Ureter (tissue), 1 donor: ENCODE data around the gene FAM120B. TPM values are rescaled to one million over a fixed set of nuclear protein-coding genes. Genes with fewer than 3 reads are reported as not detected.
A peak's percentile ranks its signal among the peaks of the same experiment; 100 is the strongest.

Experiments
- DNase-seq: peaks from one replicate; pipeline ENCODE4 v3.0.0-alpha.2; 2020; ENCODE audit warnings: low spot score
- total RNA-seq: library from RNA; stranded (reverse); gene quantifications from one replicate; pipeline ENCODE4 v1.2.4, GENCODE V29; 2023
- donor health status: DM: yes; HTN: yes; CAD: no.

FAM120B gene
- total RNA-seq, 1 donor from 2014 or later: 54.5 TPM

DNA sequence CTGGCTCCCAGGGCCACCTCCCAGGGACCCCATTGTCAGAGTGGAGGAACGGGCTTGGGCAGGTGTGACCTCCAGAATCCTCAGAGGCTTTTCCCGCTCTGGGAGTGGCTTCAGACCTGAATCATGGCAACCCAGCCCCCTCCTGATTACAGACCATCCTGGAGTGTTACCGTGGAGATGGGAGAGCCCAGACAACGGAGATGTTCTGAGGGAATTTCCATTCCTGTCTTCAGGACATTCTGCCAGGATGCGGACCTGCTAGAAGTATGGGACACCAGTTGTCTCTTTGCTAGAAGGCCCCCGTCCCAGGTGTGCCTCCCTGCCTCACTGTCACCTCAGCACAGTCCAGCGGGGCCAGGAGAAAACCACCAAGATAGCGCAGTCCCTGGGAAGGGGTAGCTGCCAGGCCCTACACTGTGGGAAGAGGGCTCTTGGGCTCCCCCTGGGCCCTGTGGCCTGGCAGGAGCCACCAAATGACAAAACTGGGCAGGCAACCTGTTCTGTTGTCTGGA is 136.6 kb downstream of the FAM120B start:
- DNase-seq: no peak

DNA sequence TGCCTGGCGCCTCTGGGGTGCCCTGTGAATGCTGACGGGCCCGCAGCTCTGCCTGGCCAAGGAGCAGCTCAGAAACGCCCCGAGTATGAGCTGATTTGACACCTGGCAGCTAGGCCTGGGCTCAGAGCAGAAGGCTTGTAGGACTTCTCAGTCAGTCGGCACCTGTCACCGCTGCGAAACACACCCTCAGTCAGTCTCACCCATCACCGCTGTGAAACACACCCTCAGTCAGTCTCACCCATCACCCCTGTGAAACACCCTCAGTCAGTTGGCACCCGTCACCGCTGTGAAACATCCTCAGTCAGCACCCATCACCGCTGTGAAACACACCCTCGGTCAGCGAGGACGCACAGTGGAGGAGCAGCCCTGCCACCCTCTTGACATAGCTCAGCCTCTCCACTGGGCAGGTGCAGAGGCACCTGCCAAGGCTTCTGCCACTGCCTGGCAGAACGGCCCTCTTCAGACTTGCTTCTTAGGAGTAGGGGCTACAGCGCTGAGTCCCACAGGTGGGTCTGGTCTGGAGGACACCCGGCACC is 137.6 kb downstream of the FAM120B start:
- peak; percentile 24 for DNase-seq

DNA sequence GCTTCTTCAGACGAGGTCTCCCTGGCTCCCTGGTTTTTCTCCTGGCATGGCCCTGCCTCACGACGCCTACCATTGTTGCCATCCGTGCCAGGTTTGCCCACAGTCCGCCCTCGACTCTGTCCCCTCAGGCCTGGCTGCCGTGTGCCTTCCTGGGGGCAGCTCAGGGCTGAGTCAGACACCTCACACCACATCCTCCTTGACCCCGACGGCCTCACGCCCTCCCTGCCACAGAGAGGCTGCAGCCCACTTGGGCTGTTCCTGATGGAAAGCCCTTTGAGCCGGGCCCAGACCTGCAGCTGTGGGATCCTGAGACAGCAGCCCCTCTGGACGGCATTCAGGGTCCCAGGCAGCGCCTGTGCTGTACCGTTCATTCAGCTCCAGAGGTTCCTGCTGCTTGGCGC is 138.3 kb downstream of the FAM120B start:
- no peak for DNase-seq

DNA sequence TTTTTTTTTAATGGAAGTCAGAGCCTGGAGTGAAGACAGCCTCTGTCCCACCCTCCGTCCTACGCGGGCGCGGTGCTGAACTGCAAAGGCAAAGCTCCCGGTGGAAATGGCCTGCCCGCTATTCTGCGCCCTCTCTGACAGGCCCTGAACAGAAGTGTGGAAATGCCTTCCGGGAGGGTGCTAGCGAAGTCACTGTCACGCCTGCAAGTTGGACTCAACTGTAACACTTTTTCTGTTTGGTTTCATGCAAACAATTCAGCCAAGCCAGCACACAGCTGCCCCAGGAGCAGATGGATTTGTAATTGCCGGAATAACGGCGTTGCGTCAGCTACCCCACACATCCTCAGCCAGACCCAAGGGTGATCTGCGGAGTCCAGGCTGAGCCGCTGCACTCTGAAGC is 138.9 kb downstream of the FAM120B start:
- no peak for DNase-seq

DNA sequence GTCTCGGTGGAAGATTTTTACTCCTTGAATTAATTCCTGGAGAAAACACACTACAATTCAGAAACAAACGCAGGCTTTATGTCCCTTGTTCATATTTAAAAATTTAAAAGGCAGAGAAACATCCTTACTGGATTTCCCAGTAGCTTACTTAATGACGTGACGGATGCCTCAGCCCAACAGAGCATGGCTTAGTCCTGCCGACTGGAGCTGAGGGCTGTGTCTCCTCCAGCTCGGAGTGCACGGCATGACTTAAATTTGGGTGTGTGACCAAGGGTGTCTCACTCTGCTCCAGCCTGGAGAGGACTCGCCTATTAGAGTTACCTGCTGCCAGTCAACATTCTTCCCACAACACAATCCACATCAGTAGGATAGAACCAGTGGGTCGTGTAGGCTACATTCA is 139.4 kb downstream of the FAM120B start:
- no peak for DNase-seq

DNA sequence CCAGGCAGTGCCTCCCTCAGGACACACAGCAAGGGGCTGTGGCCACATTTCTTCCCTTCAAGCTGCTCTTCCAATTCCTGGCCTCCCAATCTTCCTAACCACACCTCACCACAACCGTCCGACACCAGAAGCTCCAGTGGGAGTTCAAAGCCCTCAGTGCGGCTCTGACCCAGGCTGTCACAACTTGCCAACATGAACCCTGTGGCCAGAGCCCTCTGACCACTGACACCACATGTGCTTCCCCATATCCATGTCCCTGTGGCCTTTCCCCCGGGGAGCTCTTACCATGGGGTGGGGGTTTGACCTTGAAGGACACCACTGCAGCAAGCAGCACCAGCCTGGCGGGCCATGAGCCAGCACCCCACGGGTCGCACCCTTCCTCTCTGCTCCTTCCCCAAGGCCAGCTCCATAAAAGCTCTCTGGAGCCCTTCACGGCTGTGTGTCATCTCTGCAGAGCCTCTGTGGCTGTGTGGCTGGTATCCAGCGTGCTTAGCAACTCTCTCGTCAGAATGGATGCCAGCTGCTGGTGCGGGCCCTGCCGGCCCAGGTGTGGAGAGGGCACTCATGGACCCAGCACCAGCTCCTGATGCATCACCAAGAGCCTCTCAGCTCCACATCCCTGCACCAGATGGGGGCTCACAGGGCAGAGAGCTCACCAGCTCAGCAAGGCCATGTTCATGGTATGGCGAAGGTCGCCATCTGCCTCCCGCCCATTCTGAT is 140.4 kb downstream of the FAM120B start:
- no peak for DNase-seq

DNA sequence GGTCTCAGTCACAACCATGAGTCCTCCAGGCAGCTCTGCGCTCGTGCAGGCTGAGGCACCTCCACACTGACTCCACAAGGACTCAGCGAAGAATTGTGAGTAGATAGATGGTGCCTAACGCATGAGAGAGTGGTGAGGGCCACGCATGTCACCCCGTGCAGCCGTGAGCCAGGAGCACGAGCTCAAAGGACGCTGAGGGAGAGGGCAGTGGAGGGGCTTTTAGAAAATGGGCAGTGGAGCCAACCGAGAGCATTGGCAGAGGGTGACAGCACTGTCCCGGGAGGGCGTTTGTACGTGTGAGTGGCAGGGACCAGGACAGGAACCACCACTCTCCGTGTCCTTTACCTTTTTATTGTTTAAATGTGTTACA is 141.0 kb downstream of the FAM120B start:
- no peak for DNase-seq

DNA sequence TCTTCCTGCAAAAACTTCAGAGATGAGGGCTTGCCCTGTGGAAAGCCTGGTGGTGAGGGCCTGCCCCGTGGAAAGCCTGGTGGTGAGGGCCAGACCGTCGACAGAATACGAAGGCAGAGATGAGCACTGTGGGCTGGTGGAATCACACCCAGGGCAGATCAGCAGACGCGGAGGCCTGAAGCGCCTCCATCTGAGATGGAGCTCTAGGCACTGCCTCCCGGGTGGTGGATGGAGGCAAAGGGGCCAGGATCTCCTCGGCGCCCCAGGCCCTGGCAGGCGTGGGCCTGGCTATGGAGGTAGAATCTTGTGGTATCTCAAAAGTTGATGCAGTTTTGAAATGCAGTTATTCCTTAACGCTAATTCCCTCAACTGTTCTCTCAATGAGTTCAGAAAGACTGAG is 141.8 kb downstream of the FAM120B start:
- DNase-seq: no peak

DNA sequence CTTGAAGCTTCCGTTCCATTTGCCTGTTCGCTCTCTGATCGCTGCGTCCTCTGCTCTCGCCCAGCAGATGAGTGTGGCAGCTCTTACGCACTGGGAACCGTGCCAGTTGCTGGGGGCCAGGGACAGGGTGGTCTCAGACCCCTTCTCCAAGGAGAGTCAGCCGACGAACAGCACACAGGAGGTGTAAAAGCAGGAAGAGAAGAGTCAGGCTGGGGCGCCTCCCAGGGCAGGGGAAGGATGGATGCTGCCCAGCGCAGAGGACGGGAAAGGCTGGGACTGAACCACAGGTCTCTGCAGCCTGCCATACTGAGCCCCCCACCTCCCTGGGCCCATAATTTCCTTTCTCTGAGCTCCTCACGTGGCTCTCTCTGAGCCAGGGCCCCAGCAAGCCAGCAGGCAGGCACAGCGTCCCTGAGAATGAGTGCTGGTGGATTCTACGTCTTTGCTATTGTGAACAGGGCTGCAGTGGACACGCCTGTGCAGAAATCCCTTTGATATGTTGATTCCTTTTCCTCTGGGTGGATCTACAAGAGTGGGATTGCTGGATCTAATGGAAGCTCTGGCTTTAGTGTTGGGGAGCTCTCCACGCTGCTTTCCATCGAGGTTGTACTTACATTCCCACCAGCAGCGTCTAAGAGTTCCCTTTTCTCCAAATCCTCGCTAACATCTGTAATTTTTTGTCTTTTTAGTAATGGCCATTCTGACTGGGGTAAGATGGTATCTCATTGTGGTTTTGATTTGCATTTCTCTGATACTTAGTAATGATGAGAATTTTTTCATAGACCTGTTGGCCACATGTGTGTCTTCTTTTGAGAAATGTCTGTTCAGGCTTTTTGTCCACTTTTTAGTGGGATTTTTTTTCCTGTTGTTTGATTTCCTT is 142.4 kb downstream of the FAM120B start:
- DNase-seq: no peak

DNA sequence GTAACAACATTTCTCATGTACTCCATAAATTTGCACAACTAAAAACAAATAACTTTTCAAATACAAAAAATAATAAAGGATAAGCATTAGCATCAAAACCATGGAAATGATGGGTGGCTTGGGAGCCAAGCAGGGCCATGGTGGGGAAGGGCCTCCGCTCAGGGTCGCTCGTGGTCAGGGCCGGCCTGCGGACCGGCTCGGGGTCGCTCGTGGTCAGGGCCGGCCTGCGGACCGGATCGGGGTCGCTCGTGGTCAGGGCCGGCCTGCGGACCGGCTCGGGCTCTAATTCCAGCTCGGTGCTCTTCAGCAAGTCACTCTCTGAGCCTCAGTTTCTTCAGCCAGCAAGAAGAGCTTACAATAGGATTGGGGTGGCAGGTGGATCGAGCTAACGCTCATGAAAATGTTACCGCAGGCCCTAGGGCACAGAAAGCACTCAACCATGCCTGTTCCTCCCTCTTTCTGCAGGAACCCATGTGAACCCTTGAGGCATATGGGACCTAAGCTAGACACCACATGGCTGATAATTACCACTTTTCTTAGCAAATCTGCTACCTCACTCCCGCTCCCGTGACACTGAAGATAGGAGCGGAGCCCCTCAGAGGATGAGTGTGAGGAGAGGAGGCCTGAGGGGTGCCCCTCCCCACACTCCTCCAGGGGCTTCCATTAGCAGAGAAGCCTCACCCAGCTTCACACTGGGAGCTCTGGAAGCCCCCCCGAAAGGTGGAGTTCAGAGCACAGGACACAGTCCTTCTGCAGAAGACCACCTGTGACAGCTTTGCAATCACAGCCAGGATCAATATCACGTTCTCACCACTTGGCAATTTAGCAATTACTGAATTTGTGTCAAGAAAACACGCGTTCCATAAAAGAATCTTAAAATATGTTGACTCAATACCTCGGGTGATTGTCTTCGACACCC is 143.5 kb downstream of the FAM120B start:
- DNase-seq: no peak

DNA sequence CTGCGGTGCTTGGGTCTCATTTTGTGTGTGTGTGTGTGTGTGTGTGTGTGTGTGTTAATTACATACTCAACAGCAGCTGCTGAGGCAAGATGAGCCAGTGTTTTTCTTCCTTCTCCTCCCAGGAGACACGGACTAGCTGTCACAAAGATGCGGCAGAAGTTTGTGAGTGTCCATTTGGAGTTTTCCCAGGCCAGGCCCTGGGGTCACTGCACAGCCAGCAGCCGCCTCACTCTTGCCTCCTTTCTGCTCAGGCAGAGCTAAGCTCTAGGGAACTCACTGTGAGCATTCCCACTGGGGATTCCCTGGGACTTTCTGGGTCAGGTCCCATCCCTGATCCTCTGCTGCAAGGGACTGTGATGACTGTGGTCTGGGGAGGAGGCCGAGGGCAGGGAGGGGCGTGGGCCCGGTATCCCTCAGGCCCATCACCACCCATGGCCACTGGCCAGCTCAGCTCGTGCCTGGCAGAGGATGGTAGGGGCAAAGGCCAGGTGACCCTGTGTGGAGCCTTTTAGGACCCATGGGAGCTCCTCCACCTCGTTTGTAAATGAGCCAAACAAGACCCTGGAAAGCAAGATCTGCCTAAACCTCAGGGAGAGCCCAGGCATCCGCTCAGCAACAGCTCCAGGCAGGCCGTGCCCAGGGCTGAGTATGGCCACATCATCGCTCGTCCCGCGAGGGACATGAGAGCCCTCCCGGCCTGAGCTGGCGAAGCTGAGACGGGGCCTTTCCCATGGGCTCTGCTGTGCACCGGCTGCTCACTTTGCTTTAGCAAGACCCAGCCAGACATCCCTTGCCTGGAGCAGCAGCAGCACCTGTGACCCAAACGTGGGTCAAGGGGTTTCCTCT is 144.6 kb downstream of the FAM120B start:
- no peak for DNase-seq

DNA sequence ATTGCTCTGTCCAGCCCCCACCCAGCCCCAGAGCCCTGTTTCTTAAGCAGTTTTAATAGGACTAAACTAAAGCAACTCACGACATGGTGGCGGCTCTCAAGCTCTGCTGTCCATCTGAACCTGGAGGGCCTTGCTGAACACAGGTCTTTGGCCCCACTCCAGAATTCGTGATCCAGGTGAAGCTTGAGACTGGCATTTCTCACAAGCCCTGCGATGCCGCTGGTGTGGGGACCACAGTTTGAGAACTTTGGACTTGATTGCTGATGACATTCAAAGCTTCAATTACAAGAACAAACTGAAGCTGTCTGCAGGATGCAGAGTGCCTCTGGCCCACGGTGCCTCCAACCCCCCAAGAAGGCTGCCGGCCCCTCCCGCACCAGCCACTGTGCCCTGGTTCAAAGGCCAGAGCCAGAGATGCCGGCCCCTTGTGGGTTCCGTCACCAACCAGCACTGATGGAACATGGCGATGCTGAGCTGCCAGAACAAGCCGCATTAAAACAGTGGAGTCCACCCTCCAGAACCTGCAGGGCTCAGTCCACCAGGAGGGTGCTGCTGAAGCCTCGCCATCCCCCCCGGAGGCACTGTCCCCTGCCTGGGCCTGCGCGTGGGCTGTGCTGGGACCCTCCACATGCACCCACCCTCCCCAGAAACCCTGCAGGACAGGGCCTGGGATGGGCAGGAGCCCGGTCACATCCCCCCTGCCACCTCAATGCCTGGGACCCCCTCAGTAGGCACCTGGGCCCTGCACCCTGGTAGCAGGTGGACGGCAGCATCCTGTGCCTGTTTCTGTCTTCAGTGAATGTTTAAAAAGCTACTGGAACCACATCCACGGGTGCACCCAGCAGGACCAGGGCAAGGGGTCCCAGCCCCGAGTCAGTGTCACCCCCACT is 145.4 kb downstream of the FAM120B start:
- no peak for DNase-seq

DNA sequence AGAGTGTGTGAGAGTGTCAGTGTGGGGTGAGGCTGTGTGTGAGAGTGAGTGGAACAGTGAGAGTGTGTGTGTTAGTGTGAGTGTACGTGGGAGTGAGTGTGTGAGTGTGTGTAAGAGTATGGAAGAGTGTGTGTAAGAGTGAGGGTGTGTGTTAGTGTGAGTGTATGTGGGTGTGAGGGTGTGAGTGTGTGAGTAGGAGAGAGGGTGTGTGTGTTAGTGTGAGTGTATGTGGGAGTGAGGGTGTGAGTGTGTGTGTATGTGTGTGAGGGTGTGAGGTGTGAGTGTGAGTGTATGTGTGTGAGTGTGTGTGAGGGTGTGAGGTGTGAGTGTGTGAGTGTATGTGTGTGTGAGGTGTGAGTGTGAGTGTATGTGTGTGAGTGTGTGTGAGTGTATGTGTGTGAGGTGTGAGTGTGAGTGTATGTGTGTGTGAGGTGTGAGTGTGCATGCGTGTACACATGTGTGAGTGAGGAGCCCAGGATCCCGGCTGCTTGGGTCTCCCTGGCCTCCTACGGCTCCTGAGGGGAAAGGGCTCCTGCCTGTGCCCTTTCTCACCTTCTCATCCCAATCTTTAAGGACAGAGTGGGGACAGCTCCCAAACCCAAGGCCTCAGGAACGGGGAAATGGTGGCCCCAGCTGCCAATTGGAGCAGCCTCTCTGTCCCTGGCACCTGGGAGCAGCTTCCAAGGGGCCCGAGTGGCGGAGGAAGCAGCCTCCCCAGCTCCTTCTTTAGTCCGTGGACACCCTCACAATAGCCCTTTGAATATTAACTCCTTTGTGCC is 146.4 kb downstream of the FAM120B start:
- DNase-seq: no peak

DNA sequence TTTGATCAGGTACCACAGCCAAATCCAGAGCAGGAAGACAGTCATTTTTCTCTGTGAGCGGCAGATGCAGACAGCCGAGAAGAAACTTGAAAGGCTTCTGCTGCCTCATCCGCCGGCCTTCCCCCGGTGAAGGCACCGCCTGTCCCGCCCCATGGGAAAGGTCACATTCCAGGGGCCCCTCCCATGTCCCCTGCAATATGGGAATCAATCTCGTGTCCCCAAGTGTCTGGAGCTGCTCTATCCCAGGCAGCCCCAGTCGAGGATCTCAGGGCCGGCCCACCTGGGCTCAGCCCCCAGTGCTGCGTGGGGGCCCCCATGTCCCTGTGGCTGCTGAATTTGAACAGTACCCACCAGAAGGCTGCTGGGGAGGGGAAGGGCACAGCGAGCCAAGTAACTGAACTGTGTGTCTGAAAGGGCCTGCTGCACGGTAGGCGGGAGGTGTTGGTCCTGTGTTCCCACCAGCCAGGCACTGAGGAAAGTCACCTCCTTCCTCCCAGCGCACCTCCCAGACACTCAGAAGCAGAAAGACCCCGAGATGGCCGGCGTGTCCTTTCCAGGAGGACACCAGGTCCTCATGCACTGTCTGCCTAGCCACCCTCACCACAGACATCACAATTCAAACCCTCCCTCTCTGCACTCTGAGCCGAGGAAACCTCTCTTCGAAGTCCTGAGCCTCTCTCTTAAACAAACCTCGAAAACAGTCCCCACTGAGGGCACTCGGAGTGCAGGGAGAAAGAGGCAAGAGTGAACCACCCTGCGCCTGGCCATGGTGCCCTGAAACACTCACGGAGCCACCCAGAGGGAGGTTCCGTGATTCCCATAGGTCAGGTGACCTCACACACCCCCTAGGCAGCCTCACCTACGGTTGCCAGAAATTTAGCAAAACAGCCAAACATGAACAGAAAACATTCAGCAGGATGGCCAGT is 147.3 kb downstream of the FAM120B start:
- DNase-seq: no peak

DNA sequence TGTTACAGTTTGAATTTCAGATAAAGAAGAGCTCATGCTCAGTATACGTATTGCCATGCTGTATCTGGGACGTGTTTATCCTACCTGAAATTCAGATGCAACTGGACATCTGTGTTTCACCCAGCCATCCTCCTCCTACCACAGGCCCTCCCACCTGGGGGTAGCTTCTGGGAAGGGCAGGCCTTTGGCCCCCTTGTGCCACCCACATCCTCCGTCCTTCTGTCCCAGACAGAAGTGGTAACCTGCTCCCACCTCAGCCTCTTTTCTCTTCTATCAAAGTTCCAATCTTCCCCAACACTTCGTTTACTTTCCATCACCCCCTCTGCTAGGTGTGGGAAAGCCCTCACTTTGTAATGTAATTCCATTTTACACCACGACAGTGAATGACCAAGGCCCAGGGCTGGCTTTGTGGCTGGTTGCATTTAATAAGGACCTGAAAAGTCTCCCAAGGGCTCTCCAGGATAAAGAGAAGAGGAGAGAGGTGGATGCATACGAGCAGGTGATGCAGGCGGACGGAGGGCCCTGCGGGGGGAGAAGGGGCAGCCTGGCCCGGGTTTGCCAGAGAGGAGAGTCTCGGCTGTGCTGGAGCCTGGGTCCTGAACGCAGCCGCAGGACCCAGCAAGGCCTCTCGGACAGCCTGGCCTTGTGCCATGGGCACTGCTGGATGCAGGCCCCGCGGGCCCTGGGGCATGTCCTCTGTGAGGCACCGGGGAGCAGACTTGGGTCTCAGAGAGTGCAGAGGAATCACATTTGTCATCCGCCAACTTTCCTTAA is 148.1 kb downstream of the FAM120B start:
- no peak for DNase-seq

DNA sequence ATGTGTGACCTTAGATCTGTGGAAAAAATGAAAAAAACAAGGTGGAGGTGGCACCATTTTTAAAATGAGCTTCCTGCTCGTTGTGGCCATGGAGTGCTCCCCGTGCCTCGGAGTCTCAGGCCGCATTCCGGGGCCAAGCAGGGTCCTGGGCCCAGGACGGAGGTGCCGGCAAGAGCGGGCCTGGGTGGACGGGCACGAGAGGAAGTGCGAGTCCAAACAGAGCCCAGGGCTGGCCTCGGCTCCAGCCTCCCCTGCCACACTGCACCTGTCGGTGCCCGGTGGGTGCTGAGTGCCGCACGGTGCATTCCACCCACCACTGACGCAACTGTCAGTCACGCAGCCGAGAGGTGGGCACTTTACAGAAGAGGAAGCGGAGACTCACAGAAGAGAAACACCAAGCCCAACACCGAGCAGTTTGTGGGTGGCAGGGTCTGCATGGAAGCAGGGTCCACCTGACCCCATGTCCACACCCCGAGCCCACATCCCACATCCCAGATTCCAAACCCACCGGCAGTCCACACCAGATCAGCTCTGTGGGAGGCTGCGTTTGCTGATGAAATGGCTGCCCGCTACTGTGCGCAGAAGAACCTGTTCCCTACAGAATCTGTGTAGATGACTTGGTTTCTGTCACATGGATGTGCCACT is 148.9 kb downstream of the FAM120B start:
- no peak for DNase-seq
